GM12801 (cell line): Measurements from ENCODE around the gene TSC1.

ENCODE experiments used
- CTCF ChIP-seq: IDR thresholded peaks from one replicate; pipeline ENCODE4 v1.5.1; 2011; ENCODE audit warnings: control low read depth; ENCODE audit not compliant: insufficient read length; ENCODE audit errors: extremely low read depth

Gene TSC1

GRCh38 chr9:132877824-132878694 is 66.4 kb downstream of the TSC1 start, which contains the start of gene AK8:
Gene AK8 (minus strand): TSS chr9:132878284. CDS start chr9:132878255, 29 bp downstream.
- TF ChIP-seq CTCF, result no peak

- TF ChIP-seq CTCF, result no peak
Observed at GRCh38 chr9:132877458-132877823, 67.0 kb downstream of the TSC1 start.

DNA sequence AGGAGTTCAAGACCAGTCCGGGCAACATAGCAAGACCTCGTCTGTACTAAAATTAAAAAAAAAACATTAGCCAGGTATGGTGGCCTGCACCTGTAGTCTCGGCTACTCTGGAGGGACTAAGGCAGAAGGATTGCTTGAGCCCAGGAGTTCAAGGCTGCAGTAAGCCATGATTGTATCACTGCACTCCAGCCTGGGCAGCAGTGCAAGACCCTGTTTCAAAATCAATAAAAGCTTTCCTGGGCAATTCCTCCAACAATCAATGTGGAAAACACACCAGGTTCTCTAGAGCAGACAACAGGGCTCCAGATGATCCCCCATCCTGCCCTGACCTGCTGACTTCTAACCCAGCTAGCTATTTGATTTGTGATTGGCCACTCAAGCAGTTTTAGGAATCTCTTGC is 67.6 kb downstream of the TSC1 start:
- no peak for TF ChIP-seq CTCF

DNA sequence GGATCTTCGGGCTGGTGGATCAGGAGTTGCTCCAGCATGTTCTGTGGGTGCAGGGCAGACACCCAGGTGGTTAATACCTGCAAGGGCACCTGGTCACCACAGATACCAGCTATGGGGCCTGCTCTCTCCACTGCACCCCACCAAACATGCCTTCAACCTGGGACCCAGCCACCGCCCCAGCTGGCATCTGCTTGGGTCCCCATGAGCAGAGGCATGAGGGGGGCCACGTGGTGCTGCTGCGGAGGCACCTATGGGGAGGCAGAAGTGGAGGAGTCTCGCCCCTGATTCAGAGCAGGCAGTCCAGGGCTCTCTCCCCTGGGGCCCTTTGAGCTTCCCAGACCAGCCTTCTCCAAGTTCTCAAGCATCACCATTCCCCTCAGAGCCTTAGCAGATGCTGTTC is 69.3 kb downstream of the TSC1 start:
- no peak for TF ChIP-seq CTCF

DNA sequence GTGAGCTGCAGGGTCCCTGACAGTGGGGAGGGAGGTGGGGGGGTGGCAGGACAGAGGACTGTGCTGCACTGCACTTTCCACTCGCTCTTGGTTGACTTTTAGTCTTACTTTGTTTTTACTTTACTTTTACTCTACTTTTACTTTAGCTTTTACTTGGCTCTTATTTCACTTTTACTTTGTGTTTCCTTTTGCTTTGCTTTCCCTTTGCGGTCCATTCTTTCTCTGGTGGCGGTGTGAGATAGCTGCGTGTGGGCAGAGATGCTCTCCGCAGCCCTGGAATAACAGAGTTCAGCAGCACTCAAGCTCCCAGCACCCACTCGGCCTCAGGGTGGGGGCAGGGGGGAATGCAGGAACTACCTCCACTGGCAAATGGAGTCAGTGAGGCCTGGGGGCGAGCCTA is 71.0 kb downstream of the TSC1 start:
- no peak for TF ChIP-seq CTCF

DNA sequence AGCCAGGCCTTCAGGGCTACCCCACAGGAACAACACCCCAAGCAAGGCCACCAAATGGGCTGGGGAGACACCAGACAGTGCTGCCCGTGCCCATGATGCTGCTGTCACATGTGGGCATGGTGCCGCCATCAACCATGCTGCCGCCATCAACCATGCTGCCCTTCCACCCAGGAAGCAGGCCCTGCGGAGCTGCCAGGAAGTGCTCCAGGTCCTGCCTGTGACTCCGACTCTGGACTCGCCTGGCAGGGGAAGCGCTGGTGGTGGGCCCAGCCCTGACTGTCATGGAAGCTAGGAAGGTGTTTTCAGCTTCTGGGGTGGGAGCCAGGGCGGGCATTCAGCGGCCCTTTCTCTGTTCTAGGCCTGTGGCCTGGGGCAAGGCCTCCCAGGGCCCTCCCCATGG is 75.2 kb downstream of the TSC1 start:
- no peak for TF ChIP-seq CTCF

GRCh38 chr9:132866898-132867297 is 77.5 kb downstream of the TSC1 start:
- TF ChIP-seq CTCF, result no peak
